HepG2 (cell line): ENCODE data around the gene MOK. TPM values are rescaled to one million over a fixed set of nuclear protein-coding genes. Genes with fewer than 3 reads are reported as not detected.

Experiments used
- DRAP1 ChIP-seq: IDR thresholded peaks from 2 replicates; pipeline ENCODE4 v1.6.1; 2016; ENCODE audit warnings: missing genetic modification reagents, missing compliant biosample characterization
- HMGXB4 ChIP-seq, 2 experiments: sonication (generic) in 1 of 2; formaldehyde crosslinking in 1 of 2; IDR thresholded peaks; 2 replicates each; pipeline versions ENCODE4 v1.4.0 to v1.6.1; 2018 to 2020; ENCODE audit warnings: missing genetic modification reagents in 2 of 2, borderline replicate concordance in 1 of 2, low read depth in 1 of 2, mild to moderate bottlenecking in 1 of 2, missing biosample characterization in 1 of 2
- HNRNPUL1 ChIP-seq: fragments of 200-400 bp; formaldehyde crosslinking; IDR thresholded peaks from 2 replicates; pipeline ENCODE4 v1.6.1; 2017; ENCODE audit warnings: low read depth, mild to moderate bottlenecking, low read length, moderate library complexity
- HOXA5 ChIP-seq: sonication (generic); formaldehyde crosslinking; IDR thresholded peaks from 2 replicates; pipeline ENCODE4 v1.4.0; 2020; ENCODE audit warnings: missing genetic modification reagents
- HOXD1 ChIP-seq: sonication (generic); formaldehyde crosslinking; IDR thresholded peaks from 2 replicates; pipeline ENCODE4 v1.5.0; 2020; ENCODE audit warnings: missing genetic modification reagents
- KDM5B ChIP-seq: sonication (generic); formaldehyde crosslinking; IDR thresholded peaks from 2 replicates; pipeline ENCODE4 v1.4.0; 2020; ENCODE audit warnings: missing genetic modification reagents, mild to moderate bottlenecking, borderline replicate concordance
- MAZ ChIP-seq, 2 experiments: sonication (generic) in 1 of 2; formaldehyde crosslinking in 1 of 2; IDR thresholded peaks; 2 replicates each; pipeline versions ENCODE4 v1.5.0 to v1.6.1; 2012 to 2020; ENCODE audit warnings: low read depth in 2 of 2, mild to moderate bottlenecking in 2 of 2, borderline replicate concordance in 1 of 2, improper control_type of control experiment in 1 of 2, low read length in 1 of 2, missing genetic modification reagents in 1 of 2, moderate library complexity in 1 of 2
- NFIC ChIP-seq: IDR thresholded peaks from 2 replicates; pipeline ENCODE4 v1.6.1; 2012; ENCODE audit warnings: mild to moderate bottlenecking, low read length, inconsistent platforms
- NFRKB ChIP-seq: fragments of 450-650 bp; IDR thresholded peaks from 2 replicates; pipeline ENCODE4 v1.6.1; 2017
- NRL ChIP-seq: sonication (generic); formaldehyde crosslinking; IDR thresholded peaks from 2 replicates; pipeline ENCODE4 v1.5.0; 2020; ENCODE audit warnings: missing genetic modification reagents, mild to moderate bottlenecking, moderate library complexity, borderline replicate concordance
- TBP ChIP-seq: sonication (generic); formaldehyde crosslinking; IDR thresholded peaks from 2 replicates; pipeline ENCODE4 v1.5.0; 2020; ENCODE audit warnings: missing genetic modification reagents
- TFE3 ChIP-seq: IDR thresholded peaks from 2 replicates; pipeline ENCODE4 v1.6.1; 2016
- ZBTB7B ChIP-seq: sonication (generic); formaldehyde crosslinking; IDR thresholded peaks from 2 replicates; pipeline ENCODE4 v1.4.0; 2020; ENCODE audit warnings: missing genetic modification reagents
- ZNF3 ChIP-seq: IDR thresholded peaks from 2 replicates; pipeline ENCODE4 v1.7.0; 2017; ENCODE audit warnings: inconsistent platforms
- ZNF350 ChIP-seq: sonication (generic); formaldehyde crosslinking; IDR thresholded peaks from 2 replicates; pipeline ENCODE4 v1.4.0; 2020; ENCODE audit warnings: mild to moderate bottlenecking, low read depth, missing genetic modification reagents, borderline replicate concordance
- ZNF770 ChIP-seq: sonication (generic); formaldehyde crosslinking; IDR thresholded peaks from 2 replicates; pipeline ENCODE4 v1.5.0; 2020; ENCODE audit warnings: mild to moderate bottlenecking, missing genetic modification reagents
- ZZZ3 ChIP-seq: sonication (generic); formaldehyde crosslinking; IDR thresholded peaks from 2 replicates; pipeline ENCODE4 v1.4.0; 2020; ENCODE audit warnings: missing genetic modification reagents, mild to moderate bottlenecking, borderline replicate concordance
- polyA plus RNA-seq, 8 experiments: library from polyadenylated mRNA; depleted of rRNA in 3 of 8; stranded (reverse) in 7 of 8; unstranded in 1 of 8; fragments of >200 nt; fragmentation: Illumina TruSeq in 4 of 8; extraction: Trizol in 4 of 8; gene quantifications; 2 replicates each; pipeline versions ENCODE4 v1.2.1 to v1.2.3, GENCODE V29; 2011 to 2016; ENCODE audit warnings: low read depth in 4 of 8, missing spikeins in 1 of 8, mixed read lengths in 1 of 8; ENCODE audit not compliant: insufficient read depth in 1 of 8
- total RNA-seq, 5 experiments: library from RNA; depleted of rRNA; stranded (reverse); fragments of >200 nt; fragmentation: Illumina TruSeq; extraction: Trizol; gene quantifications; 2 replicates each; pipeline ENCODE4 v1.2.3, GENCODE V29; 2016; ENCODE audit warnings: low read depth in 1 of 5
- TF ChIP-seq, protein P1 (sequence below): sonication (generic); formaldehyde crosslinking; IDR thresholded peaks from 2 replicates; pipeline ENCODE4 v1.9.0; 2021; ENCODE audit warnings: missing genetic modification reagents, mild to moderate bottlenecking, borderline replicate concordance
- TF ChIP-seq, protein P2 (sequence below): sonication (generic); formaldehyde crosslinking; IDR thresholded peaks from 2 replicates; pipeline ENCODE4 v1.5.0; 2020; ENCODE audit warnings: missing genetic modification reagents, mild to moderate bottlenecking, borderline replicate concordance

Gene MOK
- total and polyA plus RNA-seq, 2 of the 13 experiments (the other 11 are each of a cell fraction or from before 2014, with no cell fraction given): 15.3 to 16.9 TPM

GRCh38 chr14:102316743-102317563 lies 12.0 kb upstream of the MOK start (continued):
- TF ChIP-seq, protein P1, sequence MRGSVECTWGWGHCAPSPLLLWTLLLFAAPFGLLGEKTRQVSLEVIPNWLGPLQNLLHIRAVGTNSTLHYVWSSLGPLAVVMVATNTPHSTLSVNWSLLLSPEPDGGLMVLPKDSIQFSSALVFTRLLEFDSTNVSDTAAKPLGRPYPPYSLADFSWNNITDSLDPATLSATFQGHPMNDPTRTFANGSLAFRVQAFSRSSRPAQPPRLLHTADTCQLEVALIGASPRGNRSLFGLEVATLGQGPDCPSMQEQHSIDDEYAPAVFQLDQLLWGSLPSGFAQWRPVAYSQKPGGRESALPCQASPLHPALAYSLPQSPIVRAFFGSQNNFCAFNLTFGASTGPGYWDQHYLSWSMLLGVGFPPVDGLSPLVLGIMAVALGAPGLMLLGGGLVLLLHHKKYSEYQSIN (CRISPR knock-in tag): no peak
- TF ChIP-seq ZNF770 (no peak), TBP (CRISPR knock-in tag) (no peak), DRAP1 (CRISPR knock-in tag) (peak; percentile 48; the same call in 1 of the 2 replicates), ZNF350 (peak; percentile 85; the same call in 1 of the 2 replicates), MAZ (IDR thresholded peaks at IDR 0.05; ENCODE audit: borderline replicate concordance, low read depth, low read length) (no peak), MAZ (CRISPR knock-in tag; IDR thresholded peaks at IDR 0.05; ENCODE audit: low read depth) (peak; percentile 67; the same call in 1 of the 2 replicates), ZZZ3 (CRISPR knock-in tag) (no peak), HOXD1 (0 out of 2 replicates have a peak, but pooled peaks have one; percentile 44), ZBTB7B (CRISPR knock-in tag) (peak; percentile 58), TFE3 (no peak), NFRKB (no peak), KDM5B (CRISPR knock-in tag) (peak; percentile 86; the same call in 1 of the 2 replicates), NRL (CRISPR knock-in tag) (peak; percentile 63; the same call in 1 of the 2 replicates), HNRNPUL1 (no peak), HOXA5 (CRISPR knock-in tag) (peak; percentile 86; the same call in 1 of the 2 replicates), HMGXB4 (CRISPR knock-in tag; IDR thresholded peaks at IDR 0.05; ENCODE audit: borderline replicate concordance in 1 of 2, low read depth in 1 of 2) (peak; percentile 99), NFIC (0 out of 2 replicates have a peak, but pooled peaks have one; percentile 15), ZNF3 (CRISPR knock-in tag) (no peak; the same call in 1 of the 2 replicates)
- TF ChIP-seq, protein P2, sequence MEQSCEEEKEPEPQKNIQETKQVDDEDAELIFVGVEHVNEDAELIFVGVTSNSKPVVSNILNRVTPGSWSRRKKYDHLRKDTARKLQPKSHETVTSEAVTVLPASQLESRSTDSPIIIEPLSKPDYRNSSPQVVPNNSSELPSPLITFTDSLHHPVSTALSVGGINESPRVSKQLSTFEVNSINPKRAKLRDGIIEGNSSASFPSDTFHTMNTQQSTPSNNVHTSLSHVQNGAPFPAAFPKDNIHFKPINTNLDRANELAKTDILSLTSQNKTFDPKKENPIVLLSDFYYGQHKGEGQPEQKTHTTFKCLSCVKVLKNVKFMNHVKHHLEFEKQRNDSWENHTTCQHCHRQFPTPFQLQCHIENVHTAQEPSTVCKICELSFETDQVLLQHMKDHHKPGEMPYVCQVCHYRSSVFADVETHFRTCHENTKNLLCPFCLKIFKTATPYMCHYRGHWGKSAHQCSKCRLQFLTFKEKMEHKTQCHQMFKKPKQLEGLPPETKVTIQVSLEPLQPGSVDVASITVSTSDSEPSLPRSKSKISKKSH: 0 out of 2 replicates have a peak, but pooled peaks have one; percentile 13
